WTC11 (cell line): Measurements from ENCODE around the gene SP7.

Experiments used
- ATF1 ChIP-seq: sonication (generic); formaldehyde crosslinking; IDR thresholded peaks from 2 replicates; pipeline ENCODE4 v1.8.1; 2023; ENCODE audit warnings: mild to moderate bottlenecking, moderate library complexity, missing genetic modification reagents
- CREB1 ChIP-seq: sonication (generic); formaldehyde crosslinking; IDR thresholded peaks from 2 replicates; pipeline ENCODE4 v1.8.0; 2023; ENCODE audit warnings: mild to moderate bottlenecking, missing genetic modification reagents
- CTCF ChIP-seq: fragments of 200-600 bp; IDR thresholded peaks from 2 replicates; pipeline ENCODE4 v1.8.0; 2022; ENCODE audit warnings: antibody characterized with exemption
- HMGXB4 ChIP-seq: sonication (generic); formaldehyde crosslinking; IDR thresholded peaks from 2 replicates; pipeline ENCODE4 v1.8.1; 2023; ENCODE audit warnings: mild to moderate bottlenecking, moderate library complexity, missing genetic modification reagents
- JUN ChIP-seq: sonication (generic); formaldehyde crosslinking; IDR thresholded peaks from 2 replicates; pipeline ENCODE4 v1.8.0; 2023; ENCODE audit warnings: mild to moderate bottlenecking, missing genetic modification reagents
- MLX ChIP-seq: sonication (generic); formaldehyde crosslinking; IDR thresholded peaks from 2 replicates; pipeline ENCODE4 v1.8.1; 2023; ENCODE audit warnings: mild to moderate bottlenecking, missing genetic modification reagents, moderate library complexity
- NFYB ChIP-seq: sonication (generic); formaldehyde crosslinking; conservative IDR thresholded peaks from 2 replicates; pipeline ENCODE4 v1.8.0; 2022; ENCODE audit warnings: low read depth, missing genetic modification reagents
- NR2C2 ChIP-seq: sonication (generic); formaldehyde crosslinking; IDR thresholded peaks from 2 replicates; pipeline ENCODE4 v1.8.0; 2022; ENCODE audit warnings: mild to moderate bottlenecking, missing genetic modification reagents
- TEAD1 ChIP-seq: sonication (generic); formaldehyde crosslinking; IDR thresholded peaks from 2 replicates; pipeline ENCODE4 v1.8.0; 2022; ENCODE audit warnings: mild to moderate bottlenecking, missing genetic modification reagents
- USF2 ChIP-seq: sonication (generic); formaldehyde crosslinking; IDR thresholded peaks from 2 replicates; pipeline ENCODE4 v1.8.1; 2023; ENCODE audit warnings: mild to moderate bottlenecking, missing genetic modification reagents, moderate library complexity
- ZNF121 ChIP-seq: sonication (generic); formaldehyde crosslinking; IDR thresholded peaks from 2 replicates; pipeline ENCODE4 v1.8.0; 2023; ENCODE audit warnings: missing genetic modification reagents

GRCh38 chr12:53345486-53346188 lies 9.5 kb upstream of the SP7 start:
- TF ChIP-seq NR2C2 (CRISPR knock-in tag): no peak
- TF ChIP-seq CREB1 (CRISPR knock-in tag): no peak
- TF ChIP-seq CTCF: no peak
- TF ChIP-seq TEAD1 (CRISPR knock-in tag): no peak
- TF ChIP-seq HMGXB4: no peak
- no peak for TF ChIP-seq ZNF121 (CRISPR knock-in tag)
- TF ChIP-seq JUN: no peak
- TF ChIP-seq MLX (CRISPR knock-in tag): no peak
- TF ChIP-seq ATF1 (CRISPR knock-in tag): no peak
- TF ChIP-seq USF2 (CRISPR knock-in tag): no peak
- TF ChIP-seq NFYB (CRISPR knock-in tag): no peak
